Activated T-cell treated with anti-CD3 and anti-CD28 coated beads, Interleukin-2, amount 50 U/mL, for 4 hours (primary cell): ENCODE measurements around the gene TMEM106C. TPM values are rescaled to one million over a fixed set of nuclear protein-coding genes. Genes with fewer than 3 reads are reported as not detected.

Experiments used
- ATAC-seq, 2 donors: fragments of 200-7000 bp; cut with Tn5 transposase; one replicate each; pipeline ENCODE4 v1.10.0; 2021
- DNase-seq: peaks from one replicate; pipeline ENCODE4 v3.0.0-alpha.2; 2020
- H3K27me3 Mint-ChIP-seq: one replicate; pipeline ENCODE4 v1.8.0; 2021; ENCODE audit warnings: low read depth, mixed read lengths
- H3K36me3 Mint-ChIP-seq: one replicate; pipeline ENCODE4 v1.8.0; 2022; ENCODE audit warnings: mixed read lengths; ENCODE audit not compliant: insufficient read depth
- H3K4me1 Mint-ChIP-seq: one replicate; pipeline ENCODE4 v1.8.0; 2021; ENCODE audit warnings: low read depth, mixed read lengths
- H3K4me3 Mint-ChIP-seq: one replicate; pipeline ENCODE4 v1.8.0; 2021; ENCODE audit warnings: mild to moderate bottlenecking, moderate library complexity, mixed read lengths
- H3K9me3 Mint-ChIP-seq: one replicate; pipeline ENCODE4 v1.8.0; 2021; ENCODE audit warnings: mixed read lengths
- total RNA-seq, 3 donors: library from RNA; stranded (reverse); gene quantifications; one replicate each; pipeline ENCODE4 v1.2.1, GENCODE V29; 2021

Gene TMEM106C
- total RNA-seq, 3 donors from 2014 or later: 60.7 to 72.8 (median 63.1) TPM

DNA sequence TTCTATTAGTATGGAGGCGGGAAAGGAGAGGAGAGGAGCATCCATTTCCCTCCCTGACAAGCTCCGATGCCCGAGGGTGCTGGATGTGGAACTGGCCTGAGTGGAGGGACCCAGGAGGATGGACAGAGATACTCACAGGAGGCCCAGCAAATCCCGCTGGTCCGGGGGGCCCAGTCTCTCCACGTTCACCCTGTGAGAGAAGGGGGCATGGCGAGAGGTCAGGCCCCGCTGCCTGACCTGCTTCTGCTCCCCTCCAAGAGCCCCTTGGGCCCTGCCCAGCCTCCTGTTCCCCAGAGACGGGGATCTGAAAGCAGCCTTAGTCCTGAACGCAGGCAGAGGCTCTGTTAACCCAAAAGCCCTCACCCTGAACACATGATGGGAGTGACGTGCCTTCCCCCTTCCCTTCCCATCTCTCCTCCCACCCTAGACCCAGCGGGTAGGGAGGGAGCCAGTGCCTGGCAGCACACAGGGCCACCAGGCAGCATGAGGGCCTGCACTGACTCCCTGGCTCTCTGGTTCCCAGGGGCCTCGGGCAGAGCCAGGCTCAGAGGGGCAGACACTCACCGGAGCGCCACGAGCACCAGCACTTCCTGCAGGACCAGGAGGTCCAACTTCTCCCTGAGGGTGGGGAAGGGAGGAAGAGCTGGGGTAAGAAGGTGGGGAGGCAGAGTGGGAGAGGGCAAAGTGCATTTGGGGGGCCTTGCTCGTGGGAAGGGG, 17.5 kb downstream of the TMEM106C start:
- ATAC-seq: no peak
- no peaks in the 10 kb centered on the region for H3K9me3 Mint-ChIP-seq
- DNase-seq: no peak
- H3K27me3 Mint-ChIP-seq: peaks cover 5% of the 10 kb centered on the region
- no peaks in the 10 kb centered on the region for H3K4me1 Mint-ChIP-seq
- H3K36me3 Mint-ChIP-seq: no peaks in the 10 kb centered on the region
- no peak overlapping the region for H3K4me3 Mint-ChIP-seq

DNA sequence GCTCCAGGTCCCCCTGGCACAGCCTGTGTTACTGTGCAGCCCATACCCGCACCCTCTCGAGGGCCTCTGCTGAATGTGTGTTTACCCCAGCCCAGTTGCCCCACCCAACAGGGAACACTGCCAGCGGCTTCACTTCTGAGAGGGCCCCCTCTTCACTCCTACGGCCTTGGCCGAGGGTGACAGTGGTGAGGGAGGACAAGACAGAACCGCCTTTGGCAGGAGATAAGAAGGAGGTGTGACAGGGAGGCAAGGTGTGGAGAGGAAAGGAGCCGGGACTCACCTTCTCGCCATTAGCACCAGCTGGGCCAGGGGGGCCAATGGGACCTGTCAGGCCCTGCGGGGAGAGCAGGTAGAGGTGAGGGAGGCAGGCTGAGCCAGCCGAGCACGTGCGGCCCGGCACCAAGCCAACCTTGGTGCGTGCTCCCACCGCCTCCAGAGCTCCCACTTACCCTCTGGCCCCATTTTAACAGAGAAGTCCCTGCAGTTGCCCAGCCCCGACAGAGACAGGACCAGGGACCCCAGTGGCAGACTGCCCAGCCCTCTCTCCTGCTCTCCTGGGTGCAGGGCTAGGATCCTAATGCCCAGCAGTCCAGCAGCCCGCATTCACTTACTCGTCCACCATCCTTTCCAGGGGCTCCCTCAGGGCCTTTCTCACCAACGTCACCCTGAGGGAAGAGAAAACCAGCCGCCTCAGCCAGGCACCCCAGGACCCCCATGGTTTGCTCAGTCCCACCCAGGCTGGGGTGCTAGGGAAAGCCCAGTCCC, 18.3 kb downstream of the TMEM106C start:
- Mint-ChIP-seq H3K9me3 (no peaks in the 10 kb centered on the region), H3K36me3 (no peaks in the 10 kb centered on the region), H3K4me1 (no peaks in the 10 kb centered on the region), H3K27me3 (peaks cover 5% of the 10 kb centered on the region), H3K4me3 (no peak overlapping the region)
- ATAC-seq (no peak), DNase-seq (no peak)

DNA sequence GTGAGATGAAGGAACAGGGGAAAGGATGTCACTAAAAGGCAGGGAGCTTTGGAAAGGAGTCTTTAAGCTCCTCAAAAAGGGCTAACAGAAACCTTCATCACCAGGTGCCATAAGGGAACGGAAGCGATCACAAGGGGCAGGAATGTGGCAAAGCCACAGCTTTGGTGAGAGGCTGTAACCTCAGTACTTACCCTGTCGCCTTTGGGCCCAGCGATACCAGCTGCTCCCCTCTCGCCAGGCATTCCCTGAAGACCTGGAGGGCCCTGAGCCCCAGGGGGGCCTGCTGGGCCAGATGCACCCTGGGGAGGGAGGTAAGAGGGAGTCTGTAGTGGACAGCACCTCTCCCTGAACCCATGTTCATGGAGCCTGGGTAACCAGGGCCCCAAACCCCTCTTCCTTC, 18.9 kb downstream of the TMEM106C start:
- no peak for ATAC-seq
- no peaks in the 10 kb centered on the region for H3K36me3 Mint-ChIP-seq
- no peak for DNase-seq
- peaks cover 5% of the 10 kb centered on the region for H3K27me3 Mint-ChIP-seq
- no peaks in the 10 kb centered on the region for H3K4me1 Mint-ChIP-seq
- H3K4me3 Mint-ChIP-seq: no peak overlapping the region
- no peaks in the 10 kb centered on the region for H3K9me3 Mint-ChIP-seq

DNA sequence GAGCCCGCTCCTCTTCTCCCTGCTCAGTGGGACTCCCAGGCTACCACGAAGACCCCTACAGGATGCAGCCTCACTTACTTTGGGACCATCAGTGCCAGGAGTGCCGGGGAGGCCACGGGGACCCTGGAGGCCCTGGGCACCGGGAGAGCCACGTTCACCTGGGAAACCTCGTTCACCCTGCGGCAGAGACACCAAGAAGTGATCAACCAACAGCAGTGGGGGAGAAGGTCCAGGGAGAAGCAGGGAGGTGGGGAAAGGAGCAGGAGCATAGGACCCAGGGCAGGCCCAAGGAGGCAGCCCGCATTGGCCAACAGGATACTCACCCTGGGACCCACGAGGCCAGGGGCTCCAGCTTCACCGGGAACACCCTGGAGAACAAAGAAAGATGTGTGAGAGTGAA, 19.4 kb downstream of the TMEM106C start:
- Mint-ChIP-seq H3K4me1 (no peaks in the 10 kb centered on the region), H3K36me3 (no peaks in the 10 kb centered on the region), H3K27me3 (peaks cover 6% of the 10 kb centered on the region), H3K9me3 (no peaks in the 10 kb centered on the region), H3K4me3 (no peak overlapping the region)
- no peak for ATAC-seq
- no peak for DNase-seq

DNA sequence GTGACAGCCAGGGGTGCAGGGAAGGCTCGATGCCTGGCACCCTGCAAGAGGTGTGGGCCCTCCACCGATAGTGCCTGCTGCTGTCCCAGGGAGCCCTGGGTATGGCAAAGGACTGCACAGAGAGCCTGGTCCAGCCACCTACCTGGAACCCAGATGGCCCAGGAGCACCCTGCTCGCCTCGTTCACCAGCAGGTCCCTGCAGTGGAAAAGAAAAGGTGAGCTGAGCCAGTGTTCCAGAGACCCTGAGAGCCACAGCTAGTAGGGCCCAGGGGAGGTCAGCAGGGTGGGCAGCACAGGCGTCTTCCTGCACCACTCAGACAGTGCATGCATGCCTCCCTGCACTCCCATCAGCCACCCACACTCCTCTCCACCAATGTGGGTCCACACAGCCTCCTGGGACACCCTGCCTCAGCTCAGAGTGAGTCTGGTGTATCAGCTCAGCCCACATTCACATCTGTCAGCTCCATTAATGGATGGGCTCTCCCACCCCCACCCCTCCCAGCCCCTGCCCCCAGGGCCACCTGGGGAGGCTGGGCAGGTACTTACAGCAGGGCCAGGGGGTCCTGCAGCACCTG, 20.2 kb downstream of the TMEM106C start:
- no peak for DNase-seq
- Mint-ChIP-seq H3K4me3 (no peak overlapping the region), H3K27me3 (peaks cover 9% of the 10 kb centered on the region), H3K9me3 (no peaks in the 10 kb centered on the region), H3K36me3 (no peaks in the 10 kb centered on the region), H3K4me1 (no peaks in the 10 kb centered on the region)
- no peak for ATAC-seq

DNA sequence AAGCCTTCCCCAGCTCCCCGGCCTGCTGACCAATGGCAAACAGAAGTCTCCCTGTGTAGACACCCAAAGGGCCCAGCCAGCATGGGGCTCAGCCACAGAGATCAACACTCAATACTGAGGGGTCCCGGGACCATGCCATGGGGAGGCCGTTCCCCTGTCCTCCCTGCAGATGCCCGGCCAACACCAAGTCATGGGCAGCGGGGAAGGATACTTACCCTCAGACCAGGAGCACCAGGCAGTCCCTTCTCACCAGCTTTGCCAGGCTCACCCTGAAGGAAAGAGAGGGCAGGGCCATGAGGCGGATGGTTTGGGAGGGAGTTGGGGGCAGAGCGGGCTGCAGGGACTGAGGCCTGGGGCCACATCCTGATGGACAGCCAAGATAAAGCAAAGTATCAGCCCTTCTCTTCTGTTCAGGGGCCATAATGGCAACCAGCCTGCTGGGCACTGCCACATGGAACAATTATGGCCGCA, 21.0 kb downstream of the TMEM106C start:
- Mint-ChIP-seq H3K4me1 (peaks cover 5% of the 10 kb centered on the region), H3K4me3 (no peak overlapping the region), H3K9me3 (no peaks in the 10 kb centered on the region), H3K36me3 (no peaks in the 10 kb centered on the region), H3K27me3 (peaks cover 9% of the 10 kb centered on the region)
- DNase-seq (no peak), ATAC-seq (no peak)

DNA sequence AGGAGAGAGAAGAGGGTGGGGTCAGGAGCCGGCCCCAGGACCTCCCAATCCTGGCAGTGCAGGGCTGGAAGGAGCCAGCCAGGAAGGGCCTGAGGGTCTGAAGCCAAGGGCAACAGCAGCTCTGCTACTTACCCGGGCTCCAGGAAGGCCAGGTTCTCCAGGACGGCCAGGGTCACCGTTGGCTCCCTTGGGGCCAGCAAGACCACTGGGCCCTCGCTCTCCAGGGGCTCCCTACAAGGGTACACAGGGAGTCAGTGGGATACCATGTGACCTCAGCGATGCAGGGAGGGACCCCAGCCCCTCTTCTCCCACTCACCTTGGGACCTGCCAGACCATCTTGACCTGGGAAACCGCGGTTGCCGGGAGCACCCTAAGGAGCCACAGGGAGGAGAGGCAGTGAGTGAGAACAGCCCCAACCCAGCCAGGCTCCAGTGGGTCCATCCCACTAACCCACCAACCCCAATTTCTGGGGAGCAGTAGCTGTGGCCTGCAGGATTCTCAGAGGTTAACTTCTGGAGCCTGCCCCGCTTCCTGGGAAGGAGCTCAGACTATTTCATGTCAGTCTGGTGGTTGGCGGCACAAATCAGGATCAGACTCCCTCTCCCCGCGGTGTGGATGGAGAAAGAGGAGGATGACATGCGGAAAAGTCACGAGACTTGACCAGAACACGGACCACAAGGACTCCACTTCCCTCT, 22.3 kb downstream of the TMEM106C start:
- peaks cover 7% of the 10 kb centered on the region for H3K27me3 Mint-ChIP-seq
- H3K9me3 Mint-ChIP-seq: no peaks in the 10 kb centered on the region
- DNase-seq (no peak), ATAC-seq (no peak)
- H3K36me3 Mint-ChIP-seq: no peaks in the 10 kb centered on the region
- no peak overlapping the region for H3K4me3 Mint-ChIP-seq
- peaks cover 19% of the 10 kb centered on the region for H3K4me1 Mint-ChIP-seq

DNA sequence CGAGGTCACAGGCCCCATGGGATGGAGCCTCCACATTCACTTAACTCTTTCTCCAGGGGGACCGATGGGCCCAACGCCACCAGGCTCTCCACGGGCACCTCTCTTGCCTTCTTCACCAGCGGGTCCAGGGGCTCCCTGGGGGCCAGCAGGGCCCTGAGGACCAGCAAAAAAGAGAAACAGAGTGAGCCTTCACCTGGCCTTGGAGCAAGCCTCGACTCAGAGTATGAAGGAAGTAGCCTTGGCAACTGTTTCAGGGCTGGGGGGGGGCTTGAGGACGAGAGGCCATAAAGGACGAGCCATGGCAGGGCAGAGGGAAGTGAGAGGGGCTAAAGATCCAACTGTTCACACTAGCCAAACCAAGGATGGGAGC, 22.9 kb downstream of the TMEM106C start:
- no peak for DNase-seq
- H3K4me1 Mint-ChIP-seq: peaks cover 21% of the 10 kb centered on the region
- H3K4me3 Mint-ChIP-seq: no peak overlapping the region
- no peaks in the 10 kb centered on the region for H3K36me3 Mint-ChIP-seq
- peaks cover 7% of the 10 kb centered on the region for H3K27me3 Mint-ChIP-seq
- no peak for ATAC-seq
- H3K9me3 Mint-ChIP-seq: no peaks in the 10 kb centered on the region

DNA sequence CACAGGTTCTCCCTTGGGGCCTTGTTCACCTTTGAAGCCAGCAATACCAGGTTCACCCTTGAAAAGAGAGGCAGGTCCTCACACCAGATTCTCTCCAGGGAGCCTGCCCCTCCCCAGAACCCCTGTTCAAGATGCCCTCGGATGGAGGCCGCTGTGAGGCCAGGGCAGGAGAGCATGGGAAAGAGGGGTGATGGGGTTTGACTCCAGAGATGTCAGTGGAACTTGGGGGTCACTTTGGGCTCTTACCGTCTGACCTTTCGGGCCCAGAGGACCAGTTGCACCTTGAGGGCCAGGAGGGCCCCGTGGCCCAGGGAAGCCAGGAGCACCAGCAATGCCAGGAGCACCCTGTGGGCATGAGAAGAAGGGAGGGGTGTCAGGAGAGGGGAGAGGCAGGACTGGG, 23.4 kb downstream of the TMEM106C start:
- peaks cover 21% of the 10 kb centered on the region for H3K4me1 Mint-ChIP-seq
- no peaks in the 10 kb centered on the region for H3K9me3 Mint-ChIP-seq
- no peak overlapping the region for H3K4me3 Mint-ChIP-seq
- no peak for DNase-seq
- peaks cover 9% of the 10 kb centered on the region for H3K27me3 Mint-ChIP-seq
- ATAC-seq: no peak
- no peaks in the 10 kb centered on the region for H3K36me3 Mint-ChIP-seq

DNA sequence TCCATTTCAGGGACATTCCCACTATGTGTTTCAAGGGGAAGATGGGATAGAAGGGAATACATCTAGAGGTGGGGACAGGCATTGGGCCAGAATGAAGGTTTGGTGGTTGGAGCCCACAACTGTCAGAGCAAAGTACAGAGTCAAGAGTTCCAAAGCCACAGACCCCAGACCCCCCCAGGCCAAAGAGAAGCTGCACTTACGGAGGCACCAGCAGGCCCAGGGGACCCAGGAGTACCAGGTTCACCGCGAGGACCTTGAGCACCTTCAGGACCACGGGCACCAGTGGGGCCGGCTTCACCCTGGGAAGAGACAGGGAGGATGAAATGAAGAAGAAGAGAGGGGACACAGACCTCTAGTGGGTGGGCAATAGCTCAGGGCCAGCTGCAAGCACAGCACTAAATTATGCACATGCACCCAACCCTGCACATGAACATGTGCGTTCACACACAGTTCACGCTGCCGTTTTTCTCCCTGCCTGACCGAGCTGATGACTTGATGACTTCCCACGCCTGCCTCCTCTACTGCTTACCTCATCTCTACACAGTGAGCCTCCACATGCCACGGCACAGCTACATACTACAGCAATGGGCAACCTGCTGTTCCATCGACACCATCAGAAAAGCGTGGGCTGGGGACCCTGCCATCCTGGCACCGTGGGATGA, 24.1 kb downstream of the TMEM106C start:
- H3K27me3 Mint-ChIP-seq: peaks cover 9% of the 10 kb centered on the region
- DNase-seq (no peak), ATAC-seq (no peak)
- peaks cover 21% of the 10 kb centered on the region for H3K4me1 Mint-ChIP-seq
- H3K36me3 Mint-ChIP-seq: no peaks in the 10 kb centered on the region
- H3K4me3 Mint-ChIP-seq: no peak overlapping the region
- no peaks in the 10 kb centered on the region for H3K9me3 Mint-ChIP-seq

DNA sequence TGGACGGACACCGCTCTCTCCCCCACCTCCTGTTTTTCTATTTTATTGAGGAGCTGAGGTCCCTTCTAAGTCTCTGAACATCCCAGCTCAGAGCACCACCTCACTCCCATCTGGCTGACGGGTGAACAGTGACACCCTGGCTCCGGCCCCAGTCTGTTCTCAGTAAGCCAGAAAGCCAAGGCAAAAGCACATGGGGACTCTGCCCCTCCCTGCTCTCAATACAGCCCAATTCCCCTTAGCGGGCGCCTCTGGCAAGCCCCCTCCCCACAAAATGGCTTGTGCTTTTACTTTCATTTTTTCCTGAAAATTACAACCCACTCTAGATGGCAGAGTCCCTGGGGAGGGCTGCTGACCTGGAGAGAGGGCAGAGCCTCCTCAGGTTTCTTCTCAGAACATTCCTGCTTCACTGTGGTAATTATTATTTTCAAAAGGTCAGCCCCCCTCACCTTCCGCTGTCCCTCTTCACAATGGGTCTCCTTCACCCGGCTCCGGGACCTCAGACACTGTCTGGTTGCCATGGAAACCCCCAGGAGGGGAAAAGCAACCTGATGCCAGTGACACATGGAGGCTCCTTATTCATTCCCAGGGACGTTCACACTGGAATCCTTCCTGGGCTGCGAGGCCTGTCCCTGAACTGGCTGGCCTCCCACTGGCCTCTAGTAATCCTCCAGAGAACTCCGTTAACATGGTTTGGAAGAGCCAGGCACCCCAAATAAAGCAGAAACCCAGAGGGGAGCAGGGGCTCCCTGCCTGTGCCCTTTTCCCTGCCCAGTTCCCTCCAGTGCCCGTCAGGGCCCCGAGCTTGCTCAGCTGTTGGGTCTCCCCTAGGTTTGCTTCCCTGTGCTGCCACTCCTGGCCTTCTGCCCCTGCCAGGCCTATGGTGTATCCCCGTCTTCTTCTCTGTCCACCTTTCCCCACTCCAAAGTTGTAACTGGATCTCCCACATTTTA, 25.0 kb downstream of the TMEM106C start:
- H3K9me3 Mint-ChIP-seq: no peaks in the 10 kb centered on the region
- ATAC-seq (no peak), DNase-seq (no peak)
- peaks cover 9% of the 10 kb centered on the region for H3K27me3 Mint-ChIP-seq
- no peaks in the 10 kb centered on the region for H3K36me3 Mint-ChIP-seq
- peaks cover 21% of the 10 kb centered on the region for H3K4me1 Mint-ChIP-seq
- H3K4me3 Mint-ChIP-seq: no peak overlapping the region

DNA sequence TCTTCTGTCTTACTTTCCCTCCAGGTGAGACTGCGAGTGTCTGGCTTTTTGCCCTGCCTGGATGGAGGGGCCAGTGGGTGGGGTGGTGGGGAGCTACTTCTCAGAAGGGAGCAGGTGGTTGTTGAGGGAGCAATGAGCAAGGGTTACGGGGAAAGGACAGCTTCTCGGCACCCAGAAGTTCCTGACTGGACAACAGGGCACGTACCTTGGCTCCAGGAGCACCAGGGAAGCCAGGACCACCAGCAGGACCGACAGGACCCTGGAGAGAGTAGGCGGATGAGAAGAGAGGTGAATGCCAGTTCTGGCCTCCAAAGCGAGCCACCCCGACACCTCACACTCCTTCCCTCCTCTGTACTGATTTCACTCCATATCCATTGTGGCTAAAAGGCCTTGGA, 25.6 kb downstream of the TMEM106C start:
- peaks cover 12% of the 10 kb centered on the region for H3K27me3 Mint-ChIP-seq
- no peaks in the 10 kb centered on the region for H3K36me3 Mint-ChIP-seq

DNA sequence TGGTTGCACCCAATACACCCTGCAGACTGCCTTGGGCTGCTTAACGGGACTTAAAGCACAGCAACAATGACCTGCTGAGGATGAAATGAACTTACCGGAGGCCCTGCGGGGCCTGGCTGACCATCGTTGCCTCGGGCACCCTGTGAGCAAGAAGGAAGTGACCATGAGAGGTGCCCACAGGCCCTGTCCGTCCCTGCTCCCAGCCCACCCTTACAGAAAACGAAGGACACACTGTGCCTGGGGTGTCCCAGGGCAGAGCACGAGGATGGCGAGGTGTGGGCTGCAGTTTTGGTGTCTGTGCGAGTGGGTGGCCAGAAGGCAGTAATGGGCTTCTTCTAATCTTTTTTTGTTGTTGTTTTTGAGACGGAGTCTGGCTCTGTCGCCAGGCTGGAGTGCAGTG, 26.3 kb downstream of the TMEM106C start:
- no peak overlapping the region for H3K4me3 Mint-ChIP-seq
- peaks cover 11% of the 10 kb centered on the region for H3K27me3 Mint-ChIP-seq
- DNase-seq (no peak), ATAC-seq (no peak)
- H3K36me3 Mint-ChIP-seq: no peaks in the 10 kb centered on the region
- H3K9me3 Mint-ChIP-seq: no peaks in the 10 kb centered on the region
- peaks cover 21% of the 10 kb centered on the region for H3K4me1 Mint-ChIP-seq

More for the DNA sequence above, 25.6 kb downstream of the TMEM106C start:
- Mint-ChIP-seq H3K9me3 (no peaks in the 10 kb centered on the region), H3K4me3 (no peak overlapping the region), H3K4me1 (peaks cover 21% of the 10 kb centered on the region)
- ATAC-seq: no peak
- no peak for DNase-seq
